BLaER1 treated with 17β-estradiol and CSF1 and Interleukin-3, amounts not matched to agents 10 nM and 100 nM (cell line): ENCODE data around the gene AKT3.

ENCODE experiments used
- H3K27ac ChIP-seq, 11 experiments: shearing (Covaris generic); formaldehyde crosslinking; 2 replicates each; pipeline ENCODE4 v1.8.1; 2022
- H3K27me3 ChIP-seq, 11 experiments: shearing (Covaris generic); formaldehyde crosslinking; 2 replicates each; pipeline ENCODE4 v1.8.1; 2022
- H3K36me3 ChIP-seq, 11 experiments: shearing (Covaris generic); formaldehyde crosslinking; 2 replicates each; pipeline ENCODE4 v1.8.1; 2022
- H3K4me1 ChIP-seq, 10 experiments: shearing (Covaris generic); formaldehyde crosslinking; 2 replicates each; pipeline ENCODE4 v1.8.1; 2022
- H3K4me2 ChIP-seq, 11 experiments: shearing (Covaris generic); formaldehyde crosslinking; 2 replicates each; pipeline ENCODE4 v1.8.1; 2022
- H3K4me3 ChIP-seq, 10 experiments: shearing (Covaris generic); formaldehyde crosslinking; 2 replicates each; pipeline ENCODE4 v1.8.1; 2022
- H3K9ac ChIP-seq, 11 experiments: shearing (Covaris generic); formaldehyde crosslinking; 2 replicates each; pipeline ENCODE4 v1.8.1; 2022
- H3K9me3 ChIP-seq, 11 experiments: shearing (Covaris generic); formaldehyde crosslinking; replicated peaks in 1 of 11; 2 replicates each; pipeline ENCODE4 v1.8.1; 2022
- H4K20me1 ChIP-seq, 11 experiments: shearing (Covaris generic); formaldehyde crosslinking; 2 replicates each; pipeline ENCODE4 v1.8.1; 2022
- Cebpa-rat ChIP-seq, 11 experiments: shearing (Covaris generic); IDR thresholded peaks; 2 replicates each; pipeline ENCODE4 v1.8.1; 2022

The AKT3 gene

GRCh38 chr1:243725075-243725474 is 125.0 kb downstream of the AKT3 start:
- Histone ChIP-seq H3K27me3 (no peaks in the 10 kb centered on the region), H3K4me2 (peak overlapping the region in 5 of 11 experiments; percentile 4 to 65 (median 6); a peak in 6 of 22 replicates), H3K4me1 (peaks cover 25 to 60% (median 44%) of the 10 kb centered on the region in 10 experiments), H4K20me1 (no peaks in the 10 kb centered on the region; a peak in 1 of 22 replicates), H3K9me3 (peaks cover 4 to 16% (median 7%) of the 10 kb centered on the region in 11 experiments), H3K9ac (peak overlapping the region in 1 of 11 experiments; percentile 22; a peak in 1 of 22 replicates), H3K4me3 (no peak overlapping the region), H3K27ac (peak overlapping the region in 8 of 11 experiments; percentile 1 to 91 (median 22); a peak in 11 of 22 replicates), H3K36me3 (peaks cover 2 to 4% (median 4%) of the 10 kb centered on the region in 11 experiments; a peak in 21 of 22 replicates)
- no peak for TF ChIP-seq Cebpa-rat (IDR thresholded peaks at IDR 0.05)

DNA sequence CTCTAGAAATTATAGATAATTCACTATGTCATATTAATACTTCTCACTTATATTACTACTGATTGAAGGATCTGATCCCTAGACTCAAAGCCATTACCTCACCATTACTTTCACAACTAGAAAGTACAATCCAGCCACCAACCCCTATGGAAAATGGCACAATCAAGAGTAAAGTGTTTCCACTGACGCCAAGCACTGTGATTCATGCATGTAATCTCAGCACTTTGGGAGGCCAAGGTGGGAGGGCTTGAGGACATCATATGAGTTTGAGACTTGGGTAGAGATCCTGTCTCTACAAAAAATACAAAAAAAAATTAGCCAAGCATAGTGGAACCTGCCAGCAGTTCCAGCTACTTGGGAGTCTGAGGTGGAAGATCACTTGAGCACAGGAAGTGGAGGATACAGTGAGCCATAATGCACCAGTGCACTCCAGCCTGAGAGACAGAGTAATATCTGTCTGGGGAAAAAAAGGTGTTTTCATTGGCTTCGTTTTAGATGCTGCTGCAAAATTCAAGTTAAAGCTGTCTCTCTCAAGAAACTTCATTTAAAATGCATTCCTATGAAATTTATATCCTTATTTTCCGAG is 126.5 kb downstream of the AKT3 start:
- H3K27me3 ChIP-seq = no peaks in the 10 kb centered on the region
- H3K4me2 ChIP-seq = peak overlapping the region in 10 of 11 experiments; percentile 7 to 48 (median 20); a peak in 14 of 22 replicates
- peaks cover 0 to 6% (median 0%) of the 10 kb centered on the region in 11 experiments; a peak in 4 of 22 replicates for H3K36me3 ChIP-seq
- peaks cover 0 to 18% (median 4%) of the 10 kb centered on the region in 11 experiments; a peak in 11 of 22 replicates for H3K9me3 ChIP-seq
- no peak overlapping the region for H3K4me3 ChIP-seq
- no peaks in the 10 kb centered on the region; a peak in 1 of 22 replicates for H4K20me1 ChIP-seq
- H3K27ac ChIP-seq = peak overlapping the region in 3 of 11 experiments; percentile 9 to 20 (median 11); a peak in 1 of 22 replicates
- H3K9ac ChIP-seq = no peak overlapping the region
- H3K4me1 ChIP-seq = peaks cover 17 to 51% (median 34%) of the 10 kb centered on the region in 10 experiments
- no peak for TF ChIP-seq Cebpa-rat (IDR thresholded peaks at IDR 0.05)

- Histone ChIP-seq H3K4me1 (peaks cover 12 to 46% (median 29%) of the 10 kb centered on the region in 10 experiments), H3K4me2 (no peak overlapping the region), H3K27me3 (no peaks in the 10 kb centered on the region), H3K36me3 (peaks cover 0 to 6% (median 0%) of the 10 kb centered on the region in 11 experiments; a peak in 4 of 22 replicates), H4K20me1 (peaks cover 0 to under 1% (median 0%) of the 10 kb centered on the region in 11 experiments; a peak in 1 of 22 replicates), H3K9me3 (peaks cover 0 to 18% (median 4%) of the 10 kb centered on the region in 11 experiments; a peak in 11 of 22 replicates), H3K4me3 (no peak overlapping the region), H3K27ac (0 out of 22 replicates have a peak overlapping the region, but pooled peaks of 2 of the 11 experiments have one; percentile 9 to 20), H3K9ac (no peak overlapping the region)
- TF ChIP-seq Cebpa-rat (IDR thresholded peaks at IDR 0.05) = no peak
Observed at GRCh38 chr1:243723050-243723449, 127.0 kb downstream of the AKT3 start.

DNA sequence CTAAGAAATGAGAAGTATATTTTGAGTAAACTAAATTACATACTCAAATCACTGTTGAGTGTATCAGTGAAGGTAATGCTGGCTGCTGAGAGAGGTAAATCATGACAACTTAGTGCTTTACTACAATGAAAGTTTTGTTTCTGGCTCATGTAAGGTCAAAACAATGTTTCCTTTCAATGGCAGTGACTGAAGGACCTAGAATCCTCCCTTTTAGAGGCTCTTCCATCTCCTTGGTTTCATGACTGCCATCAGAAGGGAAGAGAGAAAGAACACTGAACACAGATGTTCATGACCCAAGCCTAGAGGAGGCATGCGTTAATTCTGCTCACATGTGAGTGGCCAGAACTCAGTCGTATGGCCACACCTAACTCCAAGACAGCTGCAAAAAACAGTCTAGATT is 130.6 kb downstream of the AKT3 start:
- TF ChIP-seq Cebpa-rat (IDR thresholded peaks at IDR 0.05) = no peak
- Histone ChIP-seq H3K4me3 (no peak overlapping the region), H3K4me1 (peaks cover 4 to 13% (median 9%) of the 10 kb centered on the region in 10 experiments; a peak in 18 of 20 replicates), H3K9ac (no peak overlapping the region), H4K20me1 (peaks cover 0 to 10% (median 0%) of the 10 kb centered on the region in 11 experiments; a peak in 2 of 22 replicates), H3K27me3 (no peaks in the 10 kb centered on the region), H3K36me3 (peaks cover 0 to 6% (median 0%) of the 10 kb centered on the region in 11 experiments; a peak in 4 of 22 replicates), H3K4me2 (no peak overlapping the region), H3K9me3 (peaks cover 0 to 7% (median 0%) of the 10 kb centered on the region in 11 experiments; a peak in 1 of 22 replicates), H3K27ac (no peak overlapping the region)

GRCh38 chr1:243718893-243719292 is 131.2 kb downstream of the AKT3 start:
- no peak for TF ChIP-seq Cebpa-rat (IDR thresholded peaks at IDR 0.05)
- no peak overlapping the region for H3K27ac ChIP-seq
- H3K27me3 ChIP-seq = no peaks in the 10 kb centered on the region
- peaks cover 0 to 16% (median 0%) of the 10 kb centered on the region in 11 experiments; a peak in 2 of 22 replicates for H4K20me1 ChIP-seq
- peaks cover 0 to 6% (median 0%) of the 10 kb centered on the region in 11 experiments; a peak in 4 of 22 replicates for H3K36me3 ChIP-seq
- H3K9ac ChIP-seq = no peak overlapping the region
- H3K9me3 ChIP-seq = peaks cover 0 to 7% (median 0%) of the 10 kb centered on the region in 11 experiments; a peak in 1 of 22 replicates
- no peak overlapping the region for H3K4me3 ChIP-seq
- no peak overlapping the region for H3K4me2 ChIP-seq
- peaks cover 4 to 8% (median 6%) of the 10 kb centered on the region in 10 experiments; a peak in 18 of 20 replicates for H3K4me1 ChIP-seq

DNA sequence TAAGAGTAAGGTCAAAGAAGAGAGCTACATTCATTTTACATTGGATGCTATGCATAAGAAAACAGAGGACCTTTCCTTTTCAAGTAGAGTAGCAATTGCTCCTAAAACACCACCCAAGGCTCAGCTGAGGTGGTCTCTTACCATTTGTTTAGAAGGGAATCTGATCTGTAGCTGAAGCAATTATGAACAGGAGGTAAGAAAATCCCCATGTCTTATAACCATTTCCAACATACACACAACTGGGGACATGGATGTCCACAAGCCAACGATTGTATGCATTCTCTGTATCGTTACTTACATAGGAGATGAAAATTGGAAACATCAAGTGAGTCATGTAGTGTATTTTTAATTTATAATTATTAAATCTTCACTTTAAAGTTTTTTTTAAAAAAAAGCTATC is 132.0 kb downstream of the AKT3 start:
- Histone ChIP-seq H3K27me3 (no peaks in the 10 kb centered on the region), H3K4me2 (no peak overlapping the region), H3K9me3 (peaks cover 0 to 7% (median 0%) of the 10 kb centered on the region in 11 experiments; a peak in 1 of 22 replicates), H3K9ac (no peak overlapping the region), H3K4me3 (no peak overlapping the region), H4K20me1 (peaks cover 0 to 25% (median 0%) of the 10 kb centered on the region in 11 experiments; a peak in 2 of 22 replicates), H3K27ac (no peak overlapping the region), H3K36me3 (peaks cover 0 to 6% (median 0%) of the 10 kb centered on the region in 11 experiments; a peak in 4 of 22 replicates), H3K4me1 (no peaks in the 10 kb centered on the region)
- no peak for TF ChIP-seq Cebpa-rat (IDR thresholded peaks at IDR 0.05)

DNA sequence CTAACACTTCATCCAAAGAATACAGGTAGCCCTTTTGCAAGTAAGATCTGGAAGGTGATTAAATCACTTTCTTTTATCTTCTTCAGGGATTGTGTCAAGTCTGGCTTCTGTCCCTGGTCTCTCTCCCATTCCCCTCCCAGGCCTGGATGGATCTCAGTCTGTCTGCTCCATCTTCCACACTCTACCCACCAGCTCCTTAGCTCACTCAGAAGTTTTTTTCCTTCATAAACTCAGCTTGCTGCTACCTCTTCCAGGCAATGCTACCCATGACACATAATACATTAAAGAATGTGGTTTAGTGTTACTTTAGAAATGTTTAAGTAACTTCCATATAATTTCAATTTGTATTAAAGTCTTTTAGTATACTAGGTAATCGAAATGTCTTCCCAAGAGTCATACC is 133.1 kb downstream of the AKT3 start:
- H3K27me3 ChIP-seq = no peaks in the 10 kb centered on the region
- no peak for TF ChIP-seq Cebpa-rat (IDR thresholded peaks at IDR 0.05)
- peaks cover 0 to 6% (median 0%) of the 10 kb centered on the region in 11 experiments; a peak in 4 of 22 replicates for H3K36me3 ChIP-seq
- no peak overlapping the region for H3K27ac ChIP-seq
- H3K4me3 ChIP-seq = no peak overlapping the region
- H3K4me1 ChIP-seq = peaks cover 0 to 6% (median 0%) of the 10 kb centered on the region in 10 experiments; a peak in 3 of 20 replicates
- no peak overlapping the region for H3K9ac ChIP-seq
- H3K9me3 ChIP-seq = peaks cover 0 to 7% (median 0%) of the 10 kb centered on the region in 11 experiments; a peak in 1 of 22 replicates
- H4K20me1 ChIP-seq = peaks cover 0 to 31% (median 0%) of the 10 kb centered on the region in 11 experiments; a peak in 2 of 22 replicates
- H3K4me2 ChIP-seq = no peak overlapping the region

- Histone ChIP-seq H3K36me3 (peaks cover 0 to 6% (median 0%) of the 10 kb centered on the region in 11 experiments; a peak in 4 of 22 replicates), H3K9me3 (peaks cover 0 to 7% (median 0%) of the 10 kb centered on the region in 11 experiments; a peak in 1 of 22 replicates), H3K9ac (no peak overlapping the region), H3K4me3 (no peak overlapping the region), H3K4me2 (no peak overlapping the region), H3K27me3 (no peaks in the 10 kb centered on the region), H3K27ac (no peak overlapping the region), H3K4me1 (peaks cover 7 to 22% (median 9%) of the 10 kb centered on the region in 10 experiments; a peak in 16 of 20 replicates), H4K20me1 (peaks cover 0 to 32% (median 0%) of the 10 kb centered on the region in 11 experiments; a peak in 2 of 22 replicates)
- TF ChIP-seq Cebpa-rat (IDR thresholded peaks at IDR 0.05) = no peak
Observed at GRCh38 chr1:243715285-243715684, 134.8 kb downstream of the AKT3 start.
